ENCODE data around the gene TGM2.

The TGM2 gene

GRCh38 chr20:38165089-38165965 lies at the start of gene TGM2:
TGM2 (minus strand) TSS chr20:38165270; CDS start chr20:38165198, 72 bp downstream.
- DNase-seq: peak; percentile 56

DNA sequence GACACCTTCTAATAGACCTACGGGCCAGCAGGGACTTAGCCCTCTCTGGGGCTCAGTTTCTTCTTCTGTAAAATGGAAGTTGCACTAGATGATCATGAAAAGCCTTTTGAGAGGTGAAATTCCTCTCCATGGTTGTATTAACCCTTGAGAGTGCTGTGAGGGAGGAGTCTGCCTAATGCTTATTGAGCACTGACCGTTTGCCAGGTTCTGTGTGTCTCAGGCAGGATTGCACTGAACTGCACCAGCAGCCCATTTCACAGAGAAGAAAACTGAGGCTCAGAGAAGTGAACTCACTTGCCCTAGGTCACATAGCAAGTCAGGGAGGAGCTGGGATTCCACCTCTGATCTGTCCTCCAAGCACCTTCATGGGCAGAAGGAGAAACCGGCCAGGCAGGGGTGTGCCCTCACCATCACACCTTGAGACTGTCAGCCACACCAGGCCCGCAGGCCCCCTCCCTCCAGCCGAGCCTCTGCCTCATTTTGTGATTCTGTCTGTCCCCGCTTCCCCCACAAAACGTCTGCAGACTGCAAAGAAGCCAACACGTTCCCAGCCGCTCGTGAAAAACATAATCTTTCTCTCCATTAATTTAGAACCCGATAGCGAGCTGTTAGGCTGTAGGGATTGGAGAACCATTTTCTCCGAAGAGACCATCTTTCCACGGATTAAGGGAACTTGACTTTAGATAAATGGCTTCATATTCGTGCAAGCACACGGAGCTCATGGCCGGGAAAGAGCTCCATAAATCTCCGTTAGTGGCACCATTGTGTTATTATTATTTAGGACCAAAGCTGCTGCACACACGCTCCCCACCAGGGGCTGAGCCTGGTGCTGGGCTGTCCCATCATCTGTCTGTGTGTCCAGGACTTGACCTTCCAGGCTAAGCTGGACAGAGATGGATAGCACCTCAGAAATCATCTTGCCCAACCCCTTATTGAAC lies 49.5 kb upstream of the TGM2 start:
- no peak for DNase-seq

DNA sequence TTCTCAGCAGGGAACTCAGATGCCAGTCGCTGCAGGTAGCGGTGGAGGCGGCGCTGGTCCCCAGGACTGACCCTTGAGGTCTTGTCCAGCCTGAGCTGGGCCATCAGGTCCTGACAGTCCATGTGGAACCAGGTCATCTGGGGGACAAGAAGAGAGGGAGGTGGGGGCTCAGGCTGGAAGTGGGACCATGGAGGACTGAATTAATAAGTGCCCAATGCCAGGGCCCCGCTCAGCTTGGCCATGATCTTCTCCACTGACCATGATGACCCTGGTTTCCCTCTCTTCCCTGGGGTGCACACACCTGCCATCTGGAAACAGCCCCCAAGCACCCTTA lies 48.5 kb upstream of the TGM2 start:
- no peak for DNase-seq

GRCh38 chr20:38212806-38213606 lies 47.9 kb upstream of the TGM2 start:
- no peak for DNase-seq

- no peak for DNase-seq
Observed at GRCh38 chr20:38211200-38212097, 46.4 kb upstream of the TGM2 start.

DNA sequence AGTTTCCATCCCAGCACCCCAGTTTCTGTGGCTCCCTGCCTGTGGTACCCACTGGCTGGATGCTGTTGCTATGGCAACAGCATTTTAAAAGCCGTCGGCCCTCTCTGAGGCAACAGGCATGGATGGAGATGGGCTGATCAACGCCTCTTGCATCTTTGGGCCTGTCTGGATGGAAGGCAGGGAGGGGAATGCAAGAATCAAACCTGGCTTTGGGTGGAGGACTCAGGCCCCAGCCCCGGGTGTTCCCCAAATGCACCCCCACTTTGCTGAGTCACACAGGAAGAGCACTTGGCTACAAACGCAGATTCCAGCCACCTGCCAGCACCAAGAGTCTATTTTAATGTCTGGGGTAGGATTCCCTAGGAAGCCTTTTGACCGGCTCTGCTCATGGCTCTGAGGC lies 45.7 kb upstream of the TGM2 start:
- no peak for DNase-seq

DNA sequence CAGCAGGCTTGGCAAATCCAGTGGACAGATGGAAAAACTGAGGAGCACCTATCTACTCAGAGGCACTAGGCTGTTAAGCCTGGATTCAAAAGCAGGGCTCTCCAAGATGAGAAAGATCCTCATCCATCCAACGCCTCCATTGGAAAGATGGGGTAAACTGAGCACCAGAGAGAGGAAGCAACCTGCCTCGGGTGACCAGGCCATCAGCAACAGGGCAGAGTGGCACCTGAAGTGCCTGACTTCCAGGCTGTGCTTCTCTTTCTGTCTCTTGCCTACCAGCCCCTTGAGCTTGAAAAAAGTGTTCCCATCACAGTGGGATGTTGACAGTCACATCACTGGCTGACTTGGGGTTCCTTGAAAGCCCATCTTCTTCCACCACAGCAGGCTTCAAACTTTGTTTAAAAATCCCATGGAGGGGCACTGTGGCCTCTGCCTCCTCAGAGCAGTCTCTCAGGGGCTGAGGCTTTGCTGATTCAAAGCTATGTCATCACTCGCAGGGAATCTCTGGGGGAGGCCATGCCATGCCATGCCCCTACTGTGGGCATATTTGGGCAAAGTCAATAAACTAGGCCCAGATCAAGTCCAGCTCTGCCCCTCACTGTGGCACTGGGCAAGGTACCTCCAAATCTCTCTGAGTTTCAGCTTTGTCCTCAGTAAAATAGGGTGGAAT lies 44.8 kb upstream of the TGM2 start:
- no peak for DNase-seq

GRCh38 chr20:38209054-38209675 lies 44.1 kb upstream of the TGM2 start:
- no peak for DNase-seq

- no peak for DNase-seq
Observed at GRCh38 chr20:38208523-38208922, 43.5 kb upstream of the TGM2 start.

DNA sequence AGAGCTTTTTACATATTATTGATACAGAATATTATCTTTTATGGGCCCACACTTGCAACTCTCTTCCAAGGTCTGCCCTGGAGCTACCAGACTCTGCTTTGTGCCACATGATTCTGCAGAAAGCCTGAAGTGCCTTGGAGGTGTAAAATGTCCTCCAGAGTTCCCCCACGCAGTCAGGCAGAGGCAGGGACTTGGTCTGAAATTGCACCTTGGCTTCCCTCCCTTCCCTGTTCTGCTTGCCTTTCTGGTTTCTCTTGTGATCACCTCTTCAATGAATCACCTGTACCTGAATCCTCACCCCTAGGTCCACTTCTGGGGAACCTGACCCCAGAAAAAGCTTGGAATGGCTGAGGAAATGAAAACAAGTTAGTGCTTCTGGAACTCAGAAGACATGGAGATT lies 43.0 kb upstream of the TGM2 start:
- DNase-seq: no peak

DNA sequence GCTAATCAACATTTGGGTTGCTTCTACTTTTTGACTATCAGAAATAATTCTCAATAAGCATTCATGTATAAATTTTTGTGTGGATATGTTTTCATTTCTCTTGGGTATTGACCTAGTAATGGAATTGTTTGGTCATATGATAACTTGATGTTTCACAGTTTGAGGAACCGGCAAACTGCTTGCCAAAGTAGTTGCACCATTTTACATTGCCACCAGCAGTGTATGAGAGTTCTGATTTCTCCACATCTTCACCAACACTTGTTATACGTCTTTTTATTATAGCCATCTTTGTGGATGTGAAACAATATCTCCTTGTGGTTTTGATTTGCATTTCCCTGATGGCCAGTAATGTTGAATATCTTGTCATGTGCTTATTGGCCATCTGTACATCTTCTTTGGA lies 42.6 kb upstream of the TGM2 start:
- no peak for DNase-seq

DNA sequence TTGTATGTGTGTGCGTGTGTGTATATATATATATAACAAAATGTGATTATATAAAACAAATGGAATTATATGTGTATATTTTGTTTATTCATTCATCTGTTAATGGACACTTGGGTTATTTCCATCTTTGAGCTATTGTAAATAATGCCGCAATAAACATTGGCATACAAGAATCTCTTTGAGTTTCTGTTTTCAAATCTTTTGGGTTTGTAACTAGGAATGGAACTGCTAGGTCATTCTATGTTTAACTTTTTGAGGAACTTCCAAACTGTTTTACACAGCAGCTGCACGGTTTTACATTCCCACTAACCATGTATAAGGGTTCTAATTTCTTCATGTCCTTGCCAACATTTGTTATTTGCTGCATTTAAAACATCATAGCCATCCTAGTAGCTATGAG lies 39.9 kb upstream of the TGM2 start:
- DNase-seq: no peak

- DNase-seq: no peak
Observed at GRCh38 chr20:38203981-38204357, 38.9 kb upstream of the TGM2 start.

DNA sequence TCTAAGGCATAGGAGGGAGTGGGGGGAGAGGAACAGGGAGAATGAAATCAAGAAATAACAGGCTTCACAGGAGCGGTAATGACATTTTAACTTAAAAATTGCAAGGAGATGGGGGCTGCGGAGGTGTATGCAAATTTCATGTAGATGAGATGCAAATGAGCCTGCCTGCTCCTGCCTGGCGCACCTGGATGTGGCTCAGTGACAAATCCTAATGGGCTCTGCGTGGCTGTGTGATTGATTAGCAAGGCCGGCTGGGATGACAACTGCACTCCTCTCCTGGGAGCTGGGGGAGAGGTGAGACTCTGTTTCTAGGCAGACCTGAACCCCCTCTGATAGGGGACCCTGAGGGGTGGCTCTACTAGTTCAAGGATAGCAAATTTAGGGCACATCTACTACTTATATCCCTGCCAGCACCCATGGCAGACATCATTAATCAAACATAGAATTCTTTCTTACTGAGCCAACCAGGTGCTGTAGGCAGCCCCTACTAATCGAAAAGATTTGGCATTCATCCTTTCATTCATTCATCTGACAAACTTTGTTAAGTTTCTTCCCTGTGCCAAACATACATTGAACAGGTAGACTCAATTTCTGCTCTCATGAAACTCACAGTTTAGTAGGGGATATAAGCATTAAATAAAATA lies 38.4 kb upstream of the TGM2 start:
- DNase-seq: no peak

DNA sequence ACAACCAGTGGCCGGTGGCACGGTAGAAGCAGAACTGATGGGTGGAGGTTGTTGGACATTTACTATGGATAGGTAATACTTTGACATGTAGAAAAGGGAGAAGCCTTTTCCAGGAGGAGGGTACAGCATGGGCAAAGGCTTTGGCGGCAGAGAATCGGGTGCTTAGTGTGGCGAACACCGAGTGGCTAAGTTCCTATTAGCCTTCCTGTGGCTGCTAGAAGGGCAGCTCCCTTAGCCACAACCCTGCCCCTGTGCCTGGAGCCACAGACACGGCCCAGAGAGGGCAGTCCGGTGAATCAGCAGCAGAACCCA lies 37.9 kb upstream of the TGM2 start:
- no peak for DNase-seq

DNA sequence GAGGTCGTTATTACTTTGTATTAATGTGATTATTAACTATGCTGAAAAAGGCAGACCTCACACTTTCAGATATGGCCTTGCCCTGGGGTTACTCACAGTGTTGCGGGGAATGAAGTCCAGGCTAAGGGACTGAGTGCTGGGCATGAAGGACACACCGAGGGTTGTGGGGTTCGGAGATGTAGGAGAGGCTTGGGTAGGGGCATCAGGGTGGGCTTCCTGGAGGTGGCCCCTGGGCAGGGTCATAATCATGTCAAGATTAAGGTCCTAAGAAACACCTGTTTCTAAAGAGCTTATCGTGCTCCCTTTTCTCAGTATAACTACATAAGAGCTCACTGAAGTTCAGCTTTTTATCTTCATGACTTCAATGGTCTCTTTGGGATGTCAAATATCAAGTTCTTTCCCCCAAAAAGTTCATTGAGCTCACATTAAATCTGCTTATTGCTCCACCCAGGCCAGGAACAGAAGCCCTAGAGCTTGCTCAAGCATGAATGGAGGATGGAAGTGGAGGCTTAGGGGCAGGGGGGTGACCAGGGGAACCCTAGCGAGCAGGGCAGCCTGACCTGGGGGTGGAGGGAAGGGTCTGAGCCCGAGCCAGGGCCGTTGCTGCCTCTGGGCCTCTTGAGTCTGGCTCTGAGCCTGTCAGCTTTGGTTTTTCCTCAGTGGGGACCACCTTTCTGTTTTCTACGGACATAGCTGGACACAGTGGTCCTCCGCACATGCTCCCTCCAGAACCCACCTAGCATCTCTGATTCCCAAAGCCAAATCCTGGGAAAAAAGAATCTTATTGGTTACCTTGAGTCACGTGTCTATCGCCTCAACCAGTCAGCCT lies 37.3 kb upstream of the TGM2 start:
- DNase-seq: no peak

GRCh38 chr20:38201356-38201755 lies 36.3 kb upstream of the TGM2 start:
- DNase-seq: no peak

GRCh38 chr20:38200646-38201045 lies 35.6 kb upstream of the TGM2 start:
- DNase-seq: no peak

DNA sequence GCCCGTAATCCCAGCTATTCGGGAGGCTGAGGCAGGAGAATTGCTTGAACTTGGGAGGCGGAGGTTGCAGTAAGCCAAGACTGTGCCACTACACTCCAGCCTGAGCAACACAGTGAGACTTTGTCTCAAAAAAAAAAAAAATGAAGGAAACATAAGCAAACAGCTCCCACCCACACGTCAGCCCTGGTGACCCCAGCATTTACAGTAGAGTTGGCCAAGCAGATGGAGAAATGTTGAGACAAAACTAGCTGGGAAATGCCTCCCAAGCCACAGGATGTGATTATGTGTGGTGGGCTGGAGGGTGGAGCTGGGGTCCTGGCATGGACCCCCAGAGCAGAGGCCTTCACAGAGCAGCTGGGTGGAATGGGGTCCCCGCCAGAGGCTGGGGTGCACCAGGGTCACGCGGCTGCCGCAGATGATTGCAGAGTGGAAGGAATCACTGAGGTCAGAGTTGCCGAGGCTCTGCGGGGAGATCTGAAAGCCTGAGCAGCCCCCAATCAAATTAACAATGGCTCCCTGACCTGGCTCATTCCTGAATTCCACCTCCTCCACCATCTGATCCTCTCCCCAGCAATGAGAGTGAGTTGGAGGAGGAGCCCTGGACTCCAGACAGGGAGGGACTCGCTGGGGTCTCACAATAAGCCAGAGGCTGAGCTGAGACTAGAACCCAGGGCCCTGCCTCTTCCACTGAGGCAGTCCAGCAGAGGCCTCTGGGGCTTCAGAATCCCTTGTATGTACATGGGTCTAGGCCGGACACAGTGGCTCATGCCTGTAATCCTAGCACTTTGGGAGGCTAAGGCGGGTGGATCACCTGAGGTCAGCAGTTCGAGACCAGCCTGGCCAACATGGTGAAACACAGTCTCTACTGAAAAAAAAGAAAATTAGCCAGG lies 34.7 kb upstream of the TGM2 start:
- DNase-seq: no peak
